ENCODE results near the gene ATP5F1D.

Gene ATP5F1D

GRCh38 chr19:1220976-1221903, 20.3 kb upstream of the ATP5F1D start:
- no peak for DNase-seq

GRCh38 chr19:1221904-1222255, 19.7 kb upstream of the ATP5F1D start:
- DNase-seq: no peak

- DNase-seq: no peak
Observed at GRCh38 chr19:1222394-1222793, 19.2 kb upstream of the ATP5F1D start.

- DNase-seq: no peak
Observed at GRCh38 chr19:1223018-1223855, 18.3 kb upstream of the ATP5F1D start.

GRCh38 chr19:1224047-1224825, 17.3 kb upstream of the ATP5F1D start:
- no peak for DNase-seq

- DNase-seq: no peak
Observed at GRCh38 chr19:1224847-1225246, 16.7 kb upstream of the ATP5F1D start.

- no peak for DNase-seq
Observed at GRCh38 chr19:1225440-1226226, 15.9 kb upstream of the ATP5F1D start.

GRCh38 chr19:1226227-1226518, 15.4 kb upstream of the ATP5F1D start:
- no peak for DNase-seq

- no peak for DNase-seq
Observed at GRCh38 chr19:1226522-1227303, 14.8 kb upstream of the ATP5F1D start.

- DNase-seq: no peak
Observed at GRCh38 chr19:1227304-1228054, 14.1 kb upstream of the ATP5F1D start.

GRCh38 chr19:1228161-1228957, 13.2 kb upstream of the ATP5F1D start:
- no peak for DNase-seq

- DNase-seq: no peak
Observed at GRCh38 chr19:1229056-1229923, 12.3 kb upstream of the ATP5F1D start.

- DNase-seq: no peak
Observed at GRCh38 chr19:1229924-1230782, 11.4 kb upstream of the ATP5F1D start.

- DNase-seq: no peak
Observed at GRCh38 chr19:1230783-1231489, 10.6 kb upstream of the ATP5F1D start.

- no peak for DNase-seq
Observed at GRCh38 chr19:1231729-1232637, 9.6 kb upstream of the ATP5F1D start.

- DNase-seq: no peak
Observed at GRCh38 chr19:1232652-1233072, 8.9 kb upstream of the ATP5F1D start.

Data from activated gamma-delta T cell (primary cell).